ENCODE measurements around the gene SPOCD1.

SPOCD1 gene

DNA sequence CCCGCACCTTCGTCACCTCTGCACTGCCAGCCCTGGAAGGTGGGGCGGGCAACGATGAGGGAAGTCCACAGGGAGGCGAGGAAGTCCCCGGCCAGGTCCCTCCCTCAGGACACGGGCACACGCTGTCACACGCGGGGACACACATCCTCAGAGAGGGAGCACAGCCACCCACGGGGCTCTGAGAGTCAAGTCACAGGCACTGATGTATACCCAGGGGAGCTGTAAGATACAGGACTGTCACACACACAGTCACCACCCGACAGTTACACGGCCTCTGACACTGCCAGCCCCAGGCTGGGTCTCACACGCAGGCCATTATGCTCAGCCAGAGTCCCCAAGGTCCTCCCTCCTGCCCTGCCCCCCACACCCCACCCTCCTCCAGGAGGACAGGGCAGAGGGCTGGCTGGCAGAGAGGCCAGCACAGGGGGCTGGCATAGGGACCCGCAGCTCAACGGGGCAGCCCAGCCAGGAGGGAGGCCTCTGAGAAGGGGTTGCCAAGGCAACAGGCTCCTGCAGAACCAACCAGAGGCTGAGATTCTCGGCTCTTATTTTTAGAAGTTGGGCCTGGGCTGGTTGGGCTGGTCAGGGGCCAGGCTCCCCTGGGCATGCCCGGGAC, 34.0 kb downstream of the SPOCD1 start:
- no peak overlapping the region for H3K4me2 ChIP-seq (ENCODE audit: low read length)
- no peak overlapping the region for H3K9ac ChIP-seq (ENCODE audit: low read length)
- no peak overlapping the region for H2AK5ac ChIP-seq (ENCODE audit: low read length)
- H4K8ac ChIP-seq (ENCODE audit: low read depth, low read length) = no peak overlapping the region
- H3K4ac ChIP-seq (ENCODE audit: low read depth, low read length) = no peak overlapping the region
- H3K27ac ChIP-seq (ENCODE audit: low read depth, low read length) = no peak overlapping the region
- H2BK120ac ChIP-seq (ENCODE audit: insufficient read depth, low read length, poor library complexity) = no peak overlapping the region
- no peaks in the 10 kb centered on the region for H3K9me3 ChIP-seq (ENCODE audit: insufficient read depth, low read depth, low read length)
- no peaks in the 10 kb centered on the region for H3K36me3 ChIP-seq (ENCODE audit: control insufficient read depth in 1 of 2, insufficient read depth in 2 of 2, low read length in 2 of 2)
- no peak overlapping the region for H3K23ac ChIP-seq (ENCODE audit: low read length)
- no peak overlapping the region for H4K12ac ChIP-seq (ENCODE audit: low read depth, low read length)
- no peak overlapping the region for H2AFZ ChIP-seq (ENCODE audit: insufficient read depth, low read length, poor library complexity)
- WGBS (ENCODE audit: extremely low coverage, insufficient coverage, insufficient read length) = no CpG with 5 or more reads among the region's 18 CpGs
- no peak for DNase-seq
- no peak overlapping the region for H2BK5ac ChIP-seq (ENCODE audit: low read depth, low read length, poor library complexity)
- no peak overlapping the region for H2BK12ac ChIP-seq (ENCODE audit: low read length)
- no peaks in the 10 kb centered on the region for H3K27me3 ChIP-seq (ENCODE audit: insufficient read depth, low read length)
- H3K79me2 ChIP-seq (ENCODE audit: control insufficient read depth, insufficient read depth, low read length, poor library complexity) = no peaks in the 10 kb centered on the region
- no peak overlapping the region for H3K4me3 ChIP-seq (ENCODE audit: low read depth, low read length)
- H3K14ac ChIP-seq (ENCODE audit: low read length) = no peak overlapping the region
- no peaks in the 10 kb centered on the region for H3K4me1 ChIP-seq (ENCODE audit: control insufficient read depth in 1 of 2, insufficient read depth in 2 of 2, low read length in 2 of 2)
- H4K91ac ChIP-seq (ENCODE audit: low read depth, low read length) = no peak overlapping the region
- H3K79me1 ChIP-seq (ENCODE audit: low read length) = no peaks in the 10 kb centered on the region
- no peak overlapping the region for H3K18ac ChIP-seq (ENCODE audit: low read length)

DNA sequence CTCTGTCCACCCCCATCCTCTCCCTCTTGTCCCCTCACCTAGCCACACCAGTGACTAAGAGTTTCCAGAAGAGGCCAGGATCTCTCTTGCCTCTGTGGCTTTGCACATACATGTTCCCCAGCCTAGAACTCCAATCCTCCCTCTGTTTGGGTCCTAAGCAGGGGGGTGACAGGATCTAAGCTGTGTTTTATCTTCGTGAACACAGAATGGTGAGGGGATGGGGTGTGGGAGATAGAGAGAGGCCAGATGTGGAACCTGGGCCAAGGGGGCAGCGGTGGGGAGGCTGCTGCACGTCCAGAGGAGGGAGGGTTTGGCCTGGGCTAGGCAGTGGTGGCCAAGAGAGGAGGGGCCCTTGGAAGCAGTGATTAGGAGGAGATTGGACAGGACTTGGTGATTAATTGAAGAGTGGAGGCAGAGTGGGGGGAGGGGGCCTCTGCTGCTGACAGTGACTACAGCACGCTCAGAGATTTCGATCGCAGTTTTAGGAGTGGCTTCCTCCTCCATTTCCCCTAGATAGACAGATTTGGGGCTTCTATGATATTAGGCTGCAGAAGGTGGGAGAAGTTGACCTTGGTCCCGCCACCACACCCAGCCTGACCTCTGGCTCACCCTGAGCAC, 34.6 kb downstream of the SPOCD1 start:
- Histone ChIP-seq H2BK12ac (ENCODE audit: low read length) (no peak overlapping the region), H2AK5ac (ENCODE audit: low read length) (no peak overlapping the region), H3K9me3 (ENCODE audit: insufficient read depth, low read depth, low read length) (no peaks in the 10 kb centered on the region), H4K12ac (ENCODE audit: low read depth, low read length) (no peak overlapping the region), H3K23ac (ENCODE audit: low read length) (no peak overlapping the region), H3K4me1 (ENCODE audit: control insufficient read depth in 1 of 2, insufficient read depth in 2 of 2, low read length in 2 of 2) (no peaks in the 10 kb centered on the region), H3K4me3 (ENCODE audit: low read depth, low read length) (no peak overlapping the region), H3K27ac (ENCODE audit: low read depth, low read length) (no peak overlapping the region), H3K4me2 (ENCODE audit: low read length) (no peak overlapping the region), H3K36me3 (ENCODE audit: control insufficient read depth in 1 of 2, insufficient read depth in 2 of 2, low read length in 2 of 2) (no peaks in the 10 kb centered on the region), H3K79me2 (ENCODE audit: control insufficient read depth, insufficient read depth, low read length, poor library complexity) (no peaks in the 10 kb centered on the region), H3K4ac (ENCODE audit: low read depth, low read length) (no peak overlapping the region), H2BK5ac (ENCODE audit: low read depth, low read length, poor library complexity) (no peak overlapping the region), H4K8ac (ENCODE audit: low read depth, low read length) (no peak overlapping the region), H2BK120ac (ENCODE audit: insufficient read depth, low read length, poor library complexity) (no peak overlapping the region), H3K79me1 (ENCODE audit: low read length) (no peaks in the 10 kb centered on the region), H2AFZ (ENCODE audit: insufficient read depth, low read length, poor library complexity) (no peak overlapping the region), H3K14ac (ENCODE audit: low read length) (no peak overlapping the region), H3K9ac (ENCODE audit: low read length) (no peak overlapping the region), H4K91ac (ENCODE audit: low read depth, low read length) (no peak overlapping the region), H3K27me3 (ENCODE audit: insufficient read depth, low read length) (no peaks in the 10 kb centered on the region), H3K18ac (ENCODE audit: low read length) (no peak overlapping the region)
- no peak for DNase-seq
- WGBS (ENCODE audit: extremely low coverage, insufficient coverage, insufficient read length) = no CpG with 5 or more reads among the region's 7 CpGs

DNA sequence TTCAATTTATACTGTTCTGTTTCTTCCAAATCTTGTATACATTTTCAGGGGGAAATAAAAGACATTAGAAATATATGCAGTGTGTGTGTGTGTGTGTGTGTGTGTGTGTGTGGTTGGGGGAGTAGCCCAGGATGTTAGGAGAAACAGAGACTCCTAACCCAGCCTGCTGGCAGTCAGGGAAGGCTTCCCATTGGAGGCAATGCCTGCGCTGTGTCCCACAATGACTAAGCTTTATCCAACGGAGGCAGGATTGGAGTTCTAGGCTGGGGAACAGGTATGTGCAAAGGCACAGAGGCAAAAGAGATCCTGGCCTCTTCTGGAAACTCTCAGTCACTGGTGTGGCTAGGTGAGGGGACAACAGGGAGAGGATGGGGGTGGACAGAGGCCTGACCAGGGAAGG, 35.2 kb downstream of the SPOCD1 start:
- Histone ChIP-seq H4K8ac (ENCODE audit: low read depth, low read length) (no peak overlapping the region), H3K27ac (ENCODE audit: low read depth, low read length) (no peak overlapping the region), H2BK12ac (ENCODE audit: low read length) (no peak overlapping the region), H2BK120ac (ENCODE audit: insufficient read depth, low read length, poor library complexity) (no peak overlapping the region), H3K36me3 (ENCODE audit: control insufficient read depth in 1 of 2, insufficient read depth in 2 of 2, low read length in 2 of 2) (no peaks in the 10 kb centered on the region), H3K23ac (ENCODE audit: low read length) (no peak overlapping the region), H3K9ac (ENCODE audit: low read length) (no peak overlapping the region), H3K27me3 (ENCODE audit: insufficient read depth, low read length) (no peaks in the 10 kb centered on the region), H3K4me2 (ENCODE audit: low read length) (no peak overlapping the region), H2AK5ac (ENCODE audit: low read length) (no peak overlapping the region), H3K79me2 (ENCODE audit: control insufficient read depth, insufficient read depth, low read length, poor library complexity) (no peaks in the 10 kb centered on the region), H3K79me1 (ENCODE audit: low read length) (no peaks in the 10 kb centered on the region), H4K12ac (ENCODE audit: low read depth, low read length) (no peak overlapping the region), H3K4me3 (ENCODE audit: low read depth, low read length) (no peak overlapping the region), H3K18ac (ENCODE audit: low read length) (no peak overlapping the region), H2BK5ac (ENCODE audit: low read depth, low read length, poor library complexity) (no peak overlapping the region), H3K14ac (ENCODE audit: low read length) (no peak overlapping the region), H2AFZ (ENCODE audit: insufficient read depth, low read length, poor library complexity) (no peak overlapping the region), H3K4me1 (ENCODE audit: control insufficient read depth in 1 of 2, insufficient read depth in 2 of 2, low read length in 2 of 2) (no peaks in the 10 kb centered on the region), H4K91ac (ENCODE audit: low read depth, low read length) (no peak overlapping the region), H3K4ac (ENCODE audit: low read depth, low read length) (no peak overlapping the region), H3K9me3 (ENCODE audit: insufficient read depth, low read depth, low read length) (no peaks in the 10 kb centered on the region)
- peak in 1 of 2 donors; percentile 21 for DNase-seq
- WGBS (ENCODE audit: extremely low coverage, insufficient coverage, insufficient read length) = no CpG with 5 or more reads among the region's 2 CpGs

DNA sequence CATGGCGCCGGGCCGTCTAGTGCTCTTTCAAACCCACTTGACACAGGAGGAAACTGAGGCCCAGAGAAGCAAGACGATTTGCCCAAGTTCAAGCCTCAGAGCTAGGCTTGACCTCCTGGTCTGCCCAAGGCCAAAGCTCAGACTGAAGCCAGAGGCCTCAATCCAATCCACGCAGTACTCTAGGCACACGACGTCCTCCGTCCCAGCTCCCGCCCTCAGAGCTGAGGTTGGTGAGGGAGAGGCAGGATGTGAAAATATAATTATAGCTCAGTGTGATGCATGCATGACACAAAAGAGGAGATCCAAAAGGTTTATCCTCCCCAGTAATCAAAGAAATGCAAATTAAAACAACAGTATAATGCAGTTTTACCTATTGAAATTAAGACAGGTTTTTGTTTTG, 36.1 kb downstream of the SPOCD1 start:
- WGBS (ENCODE audit: extremely low coverage, insufficient coverage, insufficient read length) = no CpG with 5 or more reads among the region's 9 CpGs
- Histone ChIP-seq H3K36me3 (ENCODE audit: control insufficient read depth in 1 of 2, insufficient read depth in 2 of 2, low read length in 2 of 2) (no peaks in the 10 kb centered on the region), H2BK5ac (ENCODE audit: low read depth, low read length, poor library complexity) (no peak overlapping the region)

More for the DNA sequence above, 36.1 kb downstream of the SPOCD1 start:
- Histone ChIP-seq H3K4me3 (ENCODE audit: low read depth, low read length) (no peak overlapping the region), H3K27me3 (ENCODE audit: insufficient read depth, low read length) (no peaks in the 10 kb centered on the region), H3K9me3 (ENCODE audit: insufficient read depth, low read depth, low read length) (no peaks in the 10 kb centered on the region), H2BK12ac (ENCODE audit: low read length) (no peak overlapping the region), H3K27ac (ENCODE audit: low read depth, low read length) (no peak overlapping the region), H2AFZ (ENCODE audit: insufficient read depth, low read length, poor library complexity) (no peak overlapping the region), H3K4me2 (ENCODE audit: low read length) (no peak overlapping the region), H3K14ac (ENCODE audit: low read length) (no peak overlapping the region), H4K12ac (ENCODE audit: low read depth, low read length) (no peak overlapping the region), H3K23ac (ENCODE audit: low read length) (no peak overlapping the region), H2AK5ac (ENCODE audit: low read length) (no peak overlapping the region), H3K4ac (ENCODE audit: low read depth, low read length) (no peak overlapping the region), H4K91ac (ENCODE audit: low read depth, low read length) (no peak overlapping the region), H2BK120ac (ENCODE audit: insufficient read depth, low read length, poor library complexity) (no peak overlapping the region), H3K79me1 (ENCODE audit: low read length) (no peaks in the 10 kb centered on the region), H3K18ac (ENCODE audit: low read length) (no peak overlapping the region), H3K79me2 (ENCODE audit: control insufficient read depth, insufficient read depth, low read length, poor library complexity) (no peaks in the 10 kb centered on the region), H4K8ac (ENCODE audit: low read depth, low read length) (no peak overlapping the region), H3K9ac (ENCODE audit: low read length) (no peak overlapping the region), H3K4me1 (ENCODE audit: control insufficient read depth in 1 of 2, insufficient read depth in 2 of 2, low read length in 2 of 2) (no peaks in the 10 kb centered on the region)
- no peak for DNase-seq

All from trophoblast cell (in vitro differentiated cells and primary cell).